ENCODE data around the gene SLC9A3. TPM values are rescaled to one million over a fixed set of nuclear protein-coding genes. Genes with fewer than 3 reads are reported as not detected.

SLC9A3 gene
- total RNA-seq, 1 experiment from 2014 or later, result 1.5 TPM

DNA sequence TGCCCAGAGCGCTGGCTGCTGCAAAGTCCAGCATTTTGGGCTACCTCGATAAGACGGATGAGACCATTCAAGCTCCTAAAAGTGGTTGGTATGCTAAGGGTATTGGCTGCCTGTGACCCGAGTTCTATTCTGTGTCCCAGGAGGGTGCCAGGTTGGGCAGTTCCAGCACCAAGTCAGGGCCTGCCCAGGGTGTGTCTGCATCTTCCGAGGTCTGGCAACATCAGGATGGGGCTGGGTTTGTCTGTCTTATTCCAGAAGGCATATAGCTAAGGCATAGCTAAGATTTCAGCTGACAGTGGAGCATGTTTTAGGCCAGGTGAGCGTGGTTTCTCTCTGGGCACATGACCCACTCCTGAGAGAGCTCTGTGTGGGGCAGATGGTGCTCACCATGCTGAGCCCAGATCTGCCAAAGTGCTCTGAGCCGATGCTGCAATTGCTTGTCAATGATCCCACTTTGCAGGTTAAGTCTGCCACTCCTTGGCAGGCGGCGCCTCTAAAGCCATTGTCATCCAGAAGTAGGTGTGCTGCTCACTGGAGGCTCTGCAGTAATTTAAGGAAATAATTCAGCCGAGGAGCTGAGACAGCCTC is 7.8 kb downstream of the SLC9A3 start:
- no peak for DNase-seq (ENCODE audit: low read depth, low spot score)
- no peak for ATAC-seq
- Histone ChIP-seq H3K27me3 (ENCODE audit: insufficient read depth, low read length) (no peaks in the 10 kb centered on the region; the same call in 1 of the 2 replicates), H3K27ac (ENCODE audit: low read depth, low read length) (no peak overlapping the region), H3K36me3 (ENCODE audit: control insufficient read depth in 1 of 2, insufficient read depth in 2 of 2, low read length in 2 of 2) (no peaks in the 10 kb centered on the region), H4K20me1 (ENCODE audit: insufficient read depth) (no peaks in the 10 kb centered on the region), H3K9me3 (ENCODE audit: control insufficient read depth in 1 of 2, insufficient read depth in 1 of 2, low read depth in 1 of 2, low read length in 2 of 2) (no peaks in the 10 kb centered on the region), H3K79me2 (ENCODE audit: insufficient read depth, low read length) (no peaks in the 10 kb centered on the region), H3K4me3 (replicated peaks in 1 of 2; ENCODE audit: low read depth in 1 of 2, low read length in 2 of 2) (no peak overlapping the region), H3K9ac (ENCODE audit: low read length) (no peak overlapping the region), H3K4me2 (ENCODE audit: low read length) (no peak overlapping the region), H2AFZ (ENCODE audit: low read depth, low read length, poor library complexity, severe bottlenecking) (no peak overlapping the region), H3K4me1 (ENCODE audit: control insufficient read depth in 1 of 2, insufficient read depth in 2 of 2, low read length in 2 of 2) (no peaks in the 10 kb centered on the region), H3K9me2 (ENCODE audit: insufficient read depth) (no peaks in the 10 kb centered on the region)
- CTCF ChIA-PET, result no interaction called here
- RAD21 ChIA-PET (ENCODE audit: low non-redundant PET in 1 of 2, low total read pairs in 2 of 2, uncharacterized antibody in 2 of 2, unreplicated experiment in 2 of 2), result no interaction called here
- TF ChIP-seq YY1 (IDR thresholded peaks at IDR 0.05; ENCODE audit: extremely low read depth, insufficient replicate concordance, low read depth, low read length), result no peak
- no peak for TF ChIP-seq JUND (IDR thresholded peaks at IDR 0.05)
- TF ChIP-seq EGR1 (IDR thresholded peaks at IDR 0.05; ENCODE audit: low read depth), result no peak
- intact Hi-C loops (cut with micrococcal nuclease), result no loop called here
- POLR2A ChIA-PET, result no interaction called here
- BruUV-seq (replicated peaks), result no TSS peak

GRCh38 chr5:515273-515836 is 8.9 kb downstream of the SLC9A3 start:
- Histone ChIP-seq H4K20me1 (ENCODE audit: insufficient read depth) (no peaks in the 10 kb centered on the region), H2AFZ (ENCODE audit: low read depth, low read length, poor library complexity, severe bottlenecking) (no peak overlapping the region), H3K4me1 (ENCODE audit: control insufficient read depth in 1 of 2, insufficient read depth in 2 of 2, low read length in 2 of 2) (no peaks in the 10 kb centered on the region), H3K4me2 (ENCODE audit: low read length) (no peak overlapping the region), H3K79me2 (ENCODE audit: insufficient read depth, low read length) (no peaks in the 10 kb centered on the region), H3K9ac (ENCODE audit: low read length) (no peak overlapping the region), H3K9me2 (ENCODE audit: insufficient read depth) (no peaks in the 10 kb centered on the region), H3K9me3 (ENCODE audit: control insufficient read depth in 1 of 2, insufficient read depth in 1 of 2, low read depth in 1 of 2, low read length in 2 of 2) (no peaks in the 10 kb centered on the region), H3K27ac (ENCODE audit: low read depth, low read length) (no peak overlapping the region), H3K36me3 (ENCODE audit: control insufficient read depth in 1 of 2, insufficient read depth in 2 of 2, low read length in 2 of 2) (no peaks in the 10 kb centered on the region), H3K4me3 (replicated peaks in 1 of 2; ENCODE audit: low read depth in 1 of 2, low read length in 2 of 2) (no peak overlapping the region), H3K27me3 (ENCODE audit: insufficient read depth, low read length) (no peaks in the 10 kb centered on the region; the same call in 1 of the 2 replicates)
- ChIA-PET RAD21 (ENCODE audit: low non-redundant PET in 1 of 2, low total read pairs in 2 of 2, uncharacterized antibody in 2 of 2, unreplicated experiment in 2 of 2) (no interaction called here), CTCF (no interaction called here), POLR2A (no interaction called here)
- TF ChIP-seq EGR1 (IDR thresholded peaks at IDR 0.05; ENCODE audit: low read depth), result no peak
- no peak for TF ChIP-seq CEBPB (IDR thresholded peaks at IDR 0.05; ENCODE audit: low read depth)
- TF ChIP-seq TCF7L2 (IDR thresholded peaks at IDR 0.05; ENCODE audit: borderline replicate concordance, extremely low read depth, insufficient read depth, insufficient read length), result no peak
- TF ChIP-seq EZH2 (IDR thresholded peaks at IDR 0.05), result no peak
- TF ChIP-seq POLR2A (IDR thresholded peaks at IDR 0.05; ENCODE audit: borderline replicate concordance, extremely low read depth, insufficient read depth, insufficient read length), result no peak
- no peak for TF ChIP-seq POLR2AphosphoS5 (IDR thresholded peaks at IDR 0.05; ENCODE audit: low read depth, low read length)
- no peak for TF ChIP-seq CTCF (IDR thresholded peaks at IDR 0.05 in 2 of 3, conservative IDR thresholded peaks at IDR 0.05 in 1 of 3; ENCODE audit: borderline replicate concordance in 1 of 3, insufficient read depth in 1 of 3, low read depth in 2 of 3, low read length in 2 of 3)
- TF ChIP-seq, protein P1, sequence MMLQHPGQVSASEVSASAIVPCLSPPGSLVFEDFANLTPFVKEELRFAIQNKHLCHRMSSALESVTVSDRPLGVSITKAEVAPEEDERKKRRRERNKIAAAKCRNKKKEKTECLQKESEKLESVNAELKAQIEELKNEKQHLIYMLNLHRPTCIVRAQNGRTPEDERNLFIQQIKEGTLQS (IDR thresholded peaks at IDR 0.05), result no peak
- no peak for TF ChIP-seq CBX3 (IDR thresholded peaks at IDR 0.05; ENCODE audit: low read depth)
- no peak for TF ChIP-seq RAD21 (IDR thresholded peaks at IDR 0.05; ENCODE audit: low read depth)
- TF ChIP-seq MAX (IDR thresholded peaks at IDR 0.05), result no peak
- TF ChIP-seq JUND (IDR thresholded peaks at IDR 0.05), result no peak
- TF ChIP-seq ELF1 (IDR thresholded peaks at IDR 0.05; ENCODE audit: borderline replicate concordance, low read depth), result no peak
- no peak for TF ChIP-seq YY1 (IDR thresholded peaks at IDR 0.05; ENCODE audit: extremely low read depth, insufficient replicate concordance, low read depth, low read length)
- intact Hi-C loops (cut with micrococcal nuclease), result no loop called here
- no peak for ATAC-seq
- DNase-seq (ENCODE audit: low read depth, low spot score), result no peak
- no TSS peak for BruUV-seq (replicated peaks)
